GM12878 (cell line): ENCODE results near the gene TOP2A.

Experiments
- CHD2 ChIP-seq: IDR thresholded peaks from 2 replicates; pipeline ENCODE4 v1.6.1; 2011; ENCODE audit warnings: low read depth, low read length, improper control_type of control experiment, borderline replicate concordance
- RAD21 ChIP-seq: IDR thresholded peaks from 2 replicates; pipeline ENCODE4 v1.6.1; 2011; ENCODE audit warnings: mild to moderate bottlenecking, low read depth, low read length, moderate library complexity; ENCODE audit not compliant: insufficient read depth
- SUZ12 ChIP-seq: fragments of 200-600 bp; sonication (generic); IDR thresholded peaks from one replicate; pipeline ENCODE4 v1.6.1; 2018; ENCODE audit warnings: antibody characterized with exemption, mild to moderate bottlenecking; ENCODE audit not compliant: unreplicated experiment
- TCF12 ChIP-seq: IDR thresholded peaks from 2 replicates; pipeline ENCODE4 v1.6.1; 2011; ENCODE audit warnings: low read depth, mild to moderate bottlenecking, low read length
- TF ChIP-seq, protein P1 (sequence below): fragments of 450-650 bp; IDR thresholded peaks from 2 replicates; pipeline ENCODE4 v1.6.1; 2017; ENCODE audit warnings: mild to moderate bottlenecking
- TF ChIP-seq, protein P2 (sequence below), 3 experiments: IDR thresholded peaks in 2 of 3; conservative IDR thresholded peaks in 1 of 3; 2 replicates each; pipeline ENCODE4 v1.5.1; 2011; ENCODE audit warnings: low read depth in 3 of 3, low read length in 3 of 3, mild to moderate bottlenecking in 3 of 3, control low read depth in 2 of 3, moderate library complexity in 2 of 3, inconsistent platforms in 1 of 3, mixed read lengths in 1 of 3; ENCODE audit not compliant: control insufficient read depth in 2 of 3, insufficient read depth in 1 of 3; ENCODE audit errors: extremely low read depth in 1 of 3
- TF ChIP-seq, protein P3 (sequence below): IDR thresholded peaks from 2 replicates; pipeline ENCODE4 v1.6.1; 2011; ENCODE audit warnings: low read depth, mild to moderate bottlenecking, low read length, moderate library complexity, borderline replicate concordance; ENCODE audit errors: extremely low read depth
- TF ChIP-seq, protein P4 (sequence below): IDR thresholded peaks from 2 replicates; pipeline ENCODE4 v1.6.1; 2012; ENCODE audit warnings: low read depth, low read length, improper control_type of control experiment
- TF ChIP-seq, protein P5 (sequence below): fragments of 450-650 bp; IDR thresholded peaks from 2 replicates; pipeline ENCODE4 v1.6.1; 2017; ENCODE audit warnings: antibody characterized with exemption, mild to moderate bottlenecking, moderate library complexity

DNA sequence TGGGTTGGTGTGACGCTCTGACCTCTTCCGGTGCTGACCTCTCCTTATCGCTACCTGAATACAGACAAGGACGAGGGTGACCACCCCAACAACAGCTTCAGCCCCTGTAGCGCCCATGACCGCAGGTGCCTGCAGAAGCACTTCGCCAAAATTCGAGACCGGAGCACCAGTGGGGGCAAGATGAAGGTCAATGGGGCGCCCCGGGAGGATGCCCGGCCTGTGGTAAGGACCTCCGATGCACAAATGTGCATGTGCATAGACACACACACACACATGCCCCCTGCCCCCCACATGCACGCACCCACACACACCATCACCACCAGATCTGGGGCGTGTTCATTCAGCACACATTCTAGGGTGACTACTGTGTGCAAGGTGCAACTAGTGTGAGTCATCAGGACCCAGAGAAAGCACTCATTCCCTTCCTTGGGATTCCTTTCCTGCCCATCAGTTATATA, 35.3 kb upstream of the TOP2A start:
- TF ChIP-seq, protein P1, sequence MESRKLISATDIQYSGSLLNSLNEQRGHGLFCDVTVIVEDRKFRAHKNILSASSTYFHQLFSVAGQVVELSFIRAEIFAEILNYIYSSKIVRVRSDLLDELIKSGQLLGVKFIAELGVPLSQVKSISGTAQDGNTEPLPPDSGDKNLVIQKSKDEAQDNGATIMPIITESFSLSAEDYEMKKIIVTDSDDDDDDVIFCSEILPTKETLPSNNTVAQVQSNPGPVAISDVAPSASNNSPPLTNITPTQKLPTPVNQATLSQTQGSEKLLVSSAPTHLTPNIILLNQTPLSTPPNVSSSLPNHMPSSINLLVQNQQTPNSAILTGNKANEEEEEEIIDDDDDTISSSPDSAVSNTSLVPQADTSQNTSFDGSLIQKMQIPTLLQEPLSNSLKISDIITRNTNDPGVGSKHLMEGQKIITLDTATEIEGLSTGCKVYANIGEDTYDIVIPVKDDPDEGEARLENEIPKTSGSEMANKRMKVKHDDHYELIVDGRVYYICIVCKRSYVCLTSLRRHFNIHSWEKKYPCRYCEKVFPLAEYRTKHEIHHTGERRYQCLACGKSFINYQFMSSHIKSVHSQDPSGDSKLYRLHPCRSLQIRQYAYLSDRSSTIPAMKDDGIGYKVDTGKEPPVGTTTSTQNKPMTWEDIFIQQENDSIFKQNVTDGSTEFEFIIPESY: no peak
- TF ChIP-seq, protein P2, sequence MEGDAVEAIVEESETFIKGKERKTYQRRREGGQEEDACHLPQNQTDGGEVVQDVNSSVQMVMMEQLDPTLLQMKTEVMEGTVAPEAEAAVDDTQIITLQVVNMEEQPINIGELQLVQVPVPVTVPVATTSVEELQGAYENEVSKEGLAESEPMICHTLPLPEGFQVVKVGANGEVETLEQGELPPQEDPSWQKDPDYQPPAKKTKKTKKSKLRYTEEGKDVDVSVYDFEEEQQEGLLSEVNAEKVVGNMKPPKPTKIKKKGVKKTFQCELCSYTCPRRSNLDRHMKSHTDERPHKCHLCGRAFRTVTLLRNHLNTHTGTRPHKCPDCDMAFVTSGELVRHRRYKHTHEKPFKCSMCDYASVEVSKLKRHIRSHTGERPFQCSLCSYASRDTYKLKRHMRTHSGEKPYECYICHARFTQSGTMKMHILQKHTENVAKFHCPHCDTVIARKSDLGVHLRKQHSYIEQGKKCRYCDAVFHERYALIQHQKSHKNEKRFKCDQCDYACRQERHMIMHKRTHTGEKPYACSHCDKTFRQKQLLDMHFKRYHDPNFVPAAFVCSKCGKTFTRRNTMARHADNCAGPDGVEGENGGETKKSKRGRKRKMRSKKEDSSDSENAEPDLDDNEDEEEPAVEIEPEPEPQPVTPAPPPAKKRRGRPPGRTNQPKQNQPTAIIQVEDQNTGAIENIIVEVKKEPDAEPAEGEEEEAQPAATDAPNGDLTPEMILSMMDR (IDR thresholded peaks at IDR 0.05 in 2 of 3, conservative IDR thresholded peaks at IDR 0.05 in 1 of 3; ENCODE audit: control insufficient read depth in 2 of 3, extremely low read depth in 1 of 3, insufficient read depth in 1 of 3, low read depth in 3 of 3, low read length in 3 of 3): no peak
- TF ChIP-seq SUZ12 (no peak), RAD21 (no peak), TCF12 (no peak), CHD2 (no peak)
- TF ChIP-seq, protein P3, sequence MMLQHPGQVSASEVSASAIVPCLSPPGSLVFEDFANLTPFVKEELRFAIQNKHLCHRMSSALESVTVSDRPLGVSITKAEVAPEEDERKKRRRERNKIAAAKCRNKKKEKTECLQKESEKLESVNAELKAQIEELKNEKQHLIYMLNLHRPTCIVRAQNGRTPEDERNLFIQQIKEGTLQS: no peak
- TF ChIP-seq, protein P4, sequence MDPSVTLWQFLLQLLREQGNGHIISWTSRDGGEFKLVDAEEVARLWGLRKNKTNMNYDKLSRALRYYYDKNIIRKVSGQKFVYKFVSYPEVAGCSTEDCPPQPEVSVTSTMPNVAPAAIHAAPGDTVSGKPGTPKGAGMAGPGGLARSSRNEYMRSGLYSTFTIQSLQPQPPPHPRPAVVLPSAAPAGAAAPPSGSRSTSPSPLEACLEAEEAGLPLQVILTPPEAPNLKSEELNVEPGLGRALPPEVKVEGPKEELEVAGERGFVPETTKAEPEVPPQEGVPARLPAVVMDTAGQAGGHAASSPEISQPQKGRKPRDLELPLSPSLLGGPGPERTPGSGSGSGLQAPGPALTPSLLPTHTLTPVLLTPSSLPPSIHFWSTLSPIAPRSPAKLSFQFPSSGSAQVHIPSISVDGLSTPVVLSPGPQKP: no peak
- TF ChIP-seq, protein P5, sequence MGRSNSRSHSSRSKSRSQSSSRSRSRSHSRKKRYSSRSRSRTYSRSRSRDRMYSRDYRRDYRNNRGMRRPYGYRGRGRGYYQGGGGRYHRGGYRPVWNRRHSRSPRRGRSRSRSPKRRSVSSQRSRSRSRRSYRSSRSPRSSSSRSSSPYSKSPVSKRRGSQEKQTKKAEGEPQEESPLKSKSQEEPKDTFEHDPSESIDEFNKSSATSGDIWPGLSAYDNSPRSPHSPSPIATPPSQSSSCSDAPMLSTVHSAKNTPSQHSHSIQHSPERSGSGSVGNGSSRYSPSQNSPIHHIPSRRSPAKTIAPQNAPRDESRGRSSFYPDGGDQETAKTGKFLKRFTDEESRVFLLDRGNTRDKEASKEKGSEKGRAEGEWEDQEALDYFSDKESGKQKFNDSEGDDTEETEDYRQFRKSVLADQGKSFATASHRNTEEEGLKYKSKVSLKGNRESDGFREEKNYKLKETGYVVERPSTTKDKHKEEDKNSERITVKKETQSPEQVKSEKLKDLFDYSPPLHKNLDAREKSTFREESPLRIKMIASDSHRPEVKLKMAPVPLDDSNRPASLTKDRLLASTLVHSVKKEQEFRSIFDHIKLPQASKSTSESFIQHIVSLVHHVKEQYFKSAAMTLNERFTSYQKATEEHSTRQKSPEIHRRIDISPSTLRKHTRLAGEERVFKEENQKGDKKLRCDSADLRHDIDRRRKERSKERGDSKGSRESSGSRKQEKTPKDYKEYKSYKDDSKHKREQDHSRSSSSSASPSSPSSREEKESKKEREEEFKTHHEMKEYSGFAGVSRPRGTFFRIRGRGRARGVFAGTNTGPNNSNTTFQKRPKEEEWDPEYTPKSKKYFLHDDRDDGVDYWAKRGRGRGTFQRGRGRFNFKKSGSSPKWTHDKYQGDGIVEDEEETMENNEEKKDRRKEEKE: no peak
